ENCODE data around the gene GDF15. TPM values are rescaled to one million over a fixed set of nuclear protein-coding genes. Genes with fewer than 3 reads are reported as not detected.

GDF15 gene
- total RNA-seq, 1 experiment from 2014 or later: 56.6 TPM

DNA sequence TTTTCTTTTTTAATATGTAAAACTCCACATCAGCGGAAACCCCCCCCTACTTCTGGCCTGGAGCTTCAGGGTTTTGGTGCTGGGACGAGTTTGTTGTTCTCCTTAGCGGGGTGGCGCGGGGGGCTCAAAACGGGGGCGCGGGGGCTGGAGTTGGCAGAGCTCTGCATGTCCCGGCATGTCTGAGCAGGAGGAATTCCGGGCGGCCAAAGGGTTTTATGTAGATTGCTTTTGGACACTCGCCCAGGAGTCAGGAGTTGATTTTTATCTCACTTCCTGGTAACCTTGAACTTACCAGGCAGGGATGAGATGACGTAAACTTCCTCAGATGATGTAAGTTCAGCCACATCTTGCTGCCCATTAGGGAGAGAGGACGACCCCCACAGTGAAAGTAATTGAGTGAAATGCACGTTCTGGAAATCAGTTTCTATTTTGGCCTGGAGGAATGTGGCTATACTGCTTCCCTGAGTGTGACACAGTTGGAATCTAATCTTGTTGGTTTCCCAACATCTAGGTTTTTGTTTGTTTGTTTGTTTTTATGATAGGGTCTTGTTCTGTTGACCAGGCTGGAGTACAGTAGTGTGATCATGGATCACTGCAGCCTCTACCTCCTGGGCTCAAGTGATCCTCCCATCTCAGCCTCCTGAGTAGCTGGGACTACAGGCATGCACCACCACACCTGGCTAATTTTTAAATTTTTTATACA is 21.0 kb upstream of the GDF15 start:
- Mint-ChIP-seq H3K4me3 (ENCODE audit: low read depth, unreplicated experiment) (peak overlapping the region; percentile 41), H3K9me3 (ENCODE audit: low read depth, unreplicated experiment) (no peaks in the 10 kb centered on the region), H3K4me1 (ENCODE audit: low read depth, unreplicated experiment) (peaks cover 17% of the 10 kb centered on the region), H3K27me3 (ENCODE audit: unreplicated experiment) (no peaks in the 10 kb centered on the region), H3K36me3 (ENCODE audit: insufficient read depth, unreplicated experiment) (peaks cover 43% of the 10 kb centered on the region), H3K27ac (ENCODE audit: unreplicated experiment) (peak overlapping the region; percentile 86)
- BruUV-seq (replicated peaks): no TSS peak
- TF ChIP-seq, protein P1, sequence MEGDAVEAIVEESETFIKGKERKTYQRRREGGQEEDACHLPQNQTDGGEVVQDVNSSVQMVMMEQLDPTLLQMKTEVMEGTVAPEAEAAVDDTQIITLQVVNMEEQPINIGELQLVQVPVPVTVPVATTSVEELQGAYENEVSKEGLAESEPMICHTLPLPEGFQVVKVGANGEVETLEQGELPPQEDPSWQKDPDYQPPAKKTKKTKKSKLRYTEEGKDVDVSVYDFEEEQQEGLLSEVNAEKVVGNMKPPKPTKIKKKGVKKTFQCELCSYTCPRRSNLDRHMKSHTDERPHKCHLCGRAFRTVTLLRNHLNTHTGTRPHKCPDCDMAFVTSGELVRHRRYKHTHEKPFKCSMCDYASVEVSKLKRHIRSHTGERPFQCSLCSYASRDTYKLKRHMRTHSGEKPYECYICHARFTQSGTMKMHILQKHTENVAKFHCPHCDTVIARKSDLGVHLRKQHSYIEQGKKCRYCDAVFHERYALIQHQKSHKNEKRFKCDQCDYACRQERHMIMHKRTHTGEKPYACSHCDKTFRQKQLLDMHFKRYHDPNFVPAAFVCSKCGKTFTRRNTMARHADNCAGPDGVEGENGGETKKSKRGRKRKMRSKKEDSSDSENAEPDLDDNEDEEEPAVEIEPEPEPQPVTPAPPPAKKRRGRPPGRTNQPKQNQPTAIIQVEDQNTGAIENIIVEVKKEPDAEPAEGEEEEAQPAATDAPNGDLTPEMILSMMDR (IDR thresholded peaks at IDR 0.05; ENCODE audit: unreplicated experiment): no peak
- peak; percentile 81 for DNase-seq
- intact Hi-C loops (cut with micrococcal nuclease; ENCODE audit: unreplicated experiment): no loop called here
- CTCF ChIA-PET: interaction anchor here (0.6 to 0.9 kb wide), 3 partner anchors 11 to 26 kb away, joined by 3 read pairs; no protein-coding TSS in a partner anchor

DNA sequence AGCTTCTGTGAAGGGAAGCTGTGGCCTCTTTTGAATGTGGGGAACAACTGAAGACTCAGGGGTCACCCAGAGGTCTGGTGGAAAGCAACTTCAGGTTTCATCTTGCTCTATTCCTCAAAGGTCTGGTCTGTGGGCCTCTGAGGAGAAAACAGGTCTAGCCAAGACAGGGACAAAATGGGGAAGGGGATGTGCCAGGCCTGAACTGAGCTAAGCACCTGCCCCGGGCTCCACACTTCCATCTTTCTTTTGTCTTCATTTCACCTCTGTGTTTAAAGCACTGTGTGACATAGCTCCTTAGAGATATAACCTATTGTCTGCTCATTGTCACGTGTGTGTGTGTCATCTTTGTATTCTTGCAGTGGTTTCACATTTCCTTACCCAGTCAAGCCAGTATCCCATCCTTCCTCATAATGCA is 19.9 kb upstream of the GDF15 start:
- DNase-seq: no peak
- CTCF ChIA-PET: no interaction called here
- intact Hi-C loops (cut with micrococcal nuclease; ENCODE audit: unreplicated experiment): no loop called here
- peak overlapping the region; percentile 86 for H3K27ac Mint-ChIP-seq (ENCODE audit: unreplicated experiment)
- no peaks in the 10 kb centered on the region for H3K27me3 Mint-ChIP-seq (ENCODE audit: unreplicated experiment)
- TF ChIP-seq, protein P1 (IDR thresholded peaks at IDR 0.05; ENCODE audit: unreplicated experiment): no peak
- peaks cover 17% of the 10 kb centered on the region for H3K4me1 Mint-ChIP-seq (ENCODE audit: low read depth, unreplicated experiment)
- no TSS peak for BruUV-seq (replicated peaks)
- H3K9me3 Mint-ChIP-seq (ENCODE audit: low read depth, unreplicated experiment): no peaks in the 10 kb centered on the region
- peaks cover 40% of the 10 kb centered on the region for H3K36me3 Mint-ChIP-seq (ENCODE audit: insufficient read depth, unreplicated experiment)
- no peak overlapping the region for H3K4me3 Mint-ChIP-seq (ENCODE audit: low read depth, unreplicated experiment)

DNA sequence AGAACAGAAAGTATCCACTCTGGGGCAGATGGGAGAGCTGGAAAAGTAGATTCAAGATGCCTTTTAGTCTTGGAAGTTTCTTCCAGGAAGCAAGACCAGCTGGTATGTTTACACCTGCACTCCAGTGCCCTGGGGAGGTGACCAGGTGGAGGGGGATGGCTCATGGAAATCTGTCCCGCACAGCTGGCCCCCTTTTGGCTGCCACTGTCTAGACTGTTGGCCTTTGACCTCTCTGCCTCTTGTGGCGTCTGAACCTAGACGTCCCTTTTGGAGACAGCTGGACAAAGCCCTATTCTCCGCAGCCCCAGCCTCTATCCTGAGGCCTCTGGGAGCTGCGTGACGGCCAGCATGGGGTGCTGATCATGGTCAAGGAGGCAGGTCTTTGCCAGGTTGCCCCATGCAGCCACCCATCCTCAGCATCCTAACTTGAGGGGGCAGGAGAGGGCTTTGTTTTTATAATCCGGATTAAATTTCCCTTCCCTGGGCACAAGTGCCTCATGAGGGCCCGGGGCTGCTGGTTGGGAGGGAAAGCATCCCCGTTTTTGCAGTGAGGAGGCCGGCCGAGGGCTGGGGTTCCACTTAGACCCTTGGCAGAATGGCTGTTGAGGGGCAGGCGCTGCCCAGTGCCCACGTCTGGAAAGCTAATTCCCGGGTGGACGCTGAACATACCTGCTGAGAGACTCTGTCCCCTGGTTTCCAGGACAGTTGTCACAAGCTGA is 17.3 kb upstream of the GDF15 start:
- Mint-ChIP-seq H3K27me3 (ENCODE audit: unreplicated experiment) (no peaks in the 10 kb centered on the region), H3K9me3 (ENCODE audit: low read depth, unreplicated experiment) (no peaks in the 10 kb centered on the region), H3K27ac (ENCODE audit: unreplicated experiment) (no peak overlapping the region), H3K4me1 (ENCODE audit: low read depth, unreplicated experiment) (peaks cover 22% of the 10 kb centered on the region), H3K36me3 (ENCODE audit: insufficient read depth, unreplicated experiment) (peaks cover 31% of the 10 kb centered on the region), H3K4me3 (ENCODE audit: low read depth, unreplicated experiment) (no peak overlapping the region)
- DNase-seq: no peak
- CTCF ChIA-PET: no interaction called here
- no TSS peak for BruUV-seq (replicated peaks)
- intact Hi-C loops (cut with micrococcal nuclease; ENCODE audit: unreplicated experiment): no loop called here
- TF ChIP-seq, protein P1 (IDR thresholded peaks at IDR 0.05; ENCODE audit: unreplicated experiment): no peak

DNA sequence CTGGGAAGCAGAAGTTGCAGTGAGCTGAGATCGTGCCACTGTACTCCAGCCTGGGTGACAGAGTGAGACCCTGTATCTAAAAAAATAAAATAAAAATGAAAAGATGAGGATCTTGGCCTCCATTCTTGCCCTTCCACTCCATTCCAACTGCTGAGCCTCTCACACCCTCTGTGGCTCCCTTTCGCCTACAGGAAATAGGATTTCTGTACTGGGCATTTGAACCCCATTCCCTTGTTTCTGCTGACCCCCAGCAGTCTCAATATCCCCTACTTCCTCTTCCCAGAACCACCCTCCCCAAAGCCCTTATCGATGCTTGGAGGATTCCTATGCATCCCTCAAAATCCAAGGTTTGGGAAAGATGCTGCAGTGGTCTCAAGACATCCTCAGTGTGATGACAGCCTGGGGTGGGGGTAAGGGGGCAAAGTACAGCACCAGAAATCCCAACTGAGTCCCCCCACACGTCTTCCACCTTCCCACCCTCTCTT is 12.5 kb upstream of the GDF15 start:
- peak overlapping the region; percentile 93 for H3K27ac Mint-ChIP-seq (ENCODE audit: unreplicated experiment)
- BruUV-seq (replicated peaks): no TSS peak

More for the DNA sequence above, 12.5 kb upstream of the GDF15 start:
- TF ChIP-seq, protein P1 (IDR thresholded peaks at IDR 0.05; ENCODE audit: unreplicated experiment): no peak
- Mint-ChIP-seq H3K4me3 (ENCODE audit: low read depth, unreplicated experiment) (no peak overlapping the region), H3K36me3 (ENCODE audit: insufficient read depth, unreplicated experiment) (peaks cover 19% of the 10 kb centered on the region), H3K9me3 (ENCODE audit: low read depth, unreplicated experiment) (no peaks in the 10 kb centered on the region), H3K27me3 (ENCODE audit: unreplicated experiment) (no peaks in the 10 kb centered on the region), H3K4me1 (ENCODE audit: low read depth, unreplicated experiment) (peaks cover 12% of the 10 kb centered on the region)
- CTCF ChIA-PET: no interaction called here
- DNase-seq: no peak
- intact Hi-C loops (cut with micrococcal nuclease; ENCODE audit: unreplicated experiment): no loop called here
